ENCODE results near the gene RNASE11. TPM values are rescaled to one million over a fixed set of nuclear protein-coding genes. Genes with fewer than 3 reads are reported as not detected.

RNASE11 gene
- total and polyA plus RNA-seq, 2 donors (not counting 3 experiments of a cell fraction or from before 2014, with no cell fraction given) = not detected

DNA sequence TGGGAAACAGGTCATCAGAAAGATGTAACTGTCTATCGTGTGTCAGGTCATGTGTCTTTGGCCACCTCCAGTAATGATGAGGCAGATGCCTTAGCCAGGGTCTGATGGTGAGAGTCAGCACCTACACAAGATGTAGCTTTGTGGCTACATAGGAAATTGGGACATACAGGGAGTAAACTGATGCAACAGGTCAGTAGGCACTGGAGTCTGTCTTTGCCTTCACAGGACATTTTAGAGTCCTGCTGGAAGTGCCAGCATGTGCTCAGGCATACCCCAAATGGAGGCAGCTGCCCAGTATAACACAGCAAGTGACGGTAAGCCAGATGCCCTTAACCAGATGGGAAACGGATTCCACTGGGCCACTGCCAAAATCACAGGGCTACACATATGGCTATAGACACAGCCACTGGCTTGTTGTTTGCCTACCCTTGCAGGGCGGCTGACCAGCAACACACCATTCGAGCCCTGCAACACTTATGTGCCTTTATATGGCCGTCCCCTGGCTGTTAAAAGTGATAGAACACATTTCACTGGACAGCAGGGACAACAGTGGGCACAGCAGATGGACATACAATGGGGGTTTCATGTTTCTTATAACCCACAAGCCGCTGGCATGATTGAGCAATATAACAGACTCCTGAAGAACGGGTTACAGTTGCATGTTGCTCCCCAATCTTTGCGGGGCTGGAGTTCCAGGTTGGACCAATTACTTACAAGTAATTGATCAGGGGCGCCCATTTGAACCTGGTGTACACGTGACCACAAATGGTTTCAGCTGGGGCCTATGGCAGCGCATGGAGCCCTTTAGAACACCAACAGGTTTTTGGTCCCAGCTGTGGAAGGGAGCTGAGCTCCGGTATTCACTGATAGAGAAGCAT is 16.3 kb upstream of the RNASE11 start:
- Histone ChIP-seq H3K9me1 (replicated peaks; ENCODE audit: control insufficient read depth, extremely low read depth, insufficient read depth, low read length) (no peaks in the 10 kb centered on the region), H3K4me1 (ENCODE audit: control insufficient read depth, extremely low read depth, insufficient read depth, low read length) (no peaks in the 10 kb centered on the region), H3K4me2 (ENCODE audit: insufficient read depth, low read length) (no peak overlapping the region), H2AFZ (ENCODE audit: low read depth, low read length) (no peak overlapping the region), H3K27ac (ENCODE audit: insufficient read depth, low read depth, low read length) (no peak overlapping the region), H4K20me1 (replicated peaks; ENCODE audit: control insufficient read depth, extremely low read depth, insufficient read depth, low read length) (no peaks in the 10 kb centered on the region), H3K9ac (replicated peaks; ENCODE audit: extremely low read depth, insufficient read depth, low read length) (no peak overlapping the region), H3K79me2 (ENCODE audit: control insufficient read depth, insufficient read depth, low read length) (no peaks in the 10 kb centered on the region), H3K9me3 (replicated peaks; ENCODE audit: control insufficient read depth, insufficient read depth, low read length) (no peaks in the 10 kb centered on the region), H3K36me3 (ENCODE audit: control insufficient read depth in 2 of 2, extremely low read depth in 1 of 2, insufficient read depth in 2 of 2, low read length in 2 of 2) (no peaks in the 10 kb centered on the region), H3K4me3 (replicated peaks in 1 of 3; ENCODE audit: insufficient read depth in 1 of 3, low read depth in 1 of 3, low read length in 3 of 3) (no peak overlapping the region), H3K27me3 (ENCODE audit: control insufficient read depth in 2 of 2, insufficient read depth in 2 of 2, low read length in 2 of 2) (no peaks in the 10 kb centered on the region)
- TF ChIP-seq POLR2A (IDR thresholded peaks at IDR 0.05; ENCODE audit: low read depth, low read length) (no peak), MYC (IDR thresholded peaks at IDR 0.05; ENCODE audit: low read depth, low read length) (no peak), GATA2 (IDR thresholded peaks at IDR 0.05; ENCODE audit: insufficient read depth, insufficient read length, low read depth, low read length) (no peak), POLR2AphosphoS5 (IDR thresholded peaks at IDR 0.05; ENCODE audit: insufficient read depth, low read depth, low read length) (no peak), EZH2 (IDR thresholded peaks at IDR 0.05; ENCODE audit: borderline replicate concordance, low read depth, low read length, severe bottlenecking) (no peak)
- TF ChIP-seq, protein P1, sequence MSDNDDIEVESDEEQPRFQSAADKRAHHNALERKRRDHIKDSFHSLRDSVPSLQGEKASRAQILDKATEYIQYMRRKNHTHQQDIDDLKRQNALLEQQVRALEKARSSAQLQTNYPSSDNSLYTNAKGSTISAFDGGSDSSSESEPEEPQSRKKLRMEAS (IDR thresholded peaks at IDR 0.05; ENCODE audit: insufficient read depth, insufficient read length) = no peak
- TF ChIP-seq, protein P2, sequence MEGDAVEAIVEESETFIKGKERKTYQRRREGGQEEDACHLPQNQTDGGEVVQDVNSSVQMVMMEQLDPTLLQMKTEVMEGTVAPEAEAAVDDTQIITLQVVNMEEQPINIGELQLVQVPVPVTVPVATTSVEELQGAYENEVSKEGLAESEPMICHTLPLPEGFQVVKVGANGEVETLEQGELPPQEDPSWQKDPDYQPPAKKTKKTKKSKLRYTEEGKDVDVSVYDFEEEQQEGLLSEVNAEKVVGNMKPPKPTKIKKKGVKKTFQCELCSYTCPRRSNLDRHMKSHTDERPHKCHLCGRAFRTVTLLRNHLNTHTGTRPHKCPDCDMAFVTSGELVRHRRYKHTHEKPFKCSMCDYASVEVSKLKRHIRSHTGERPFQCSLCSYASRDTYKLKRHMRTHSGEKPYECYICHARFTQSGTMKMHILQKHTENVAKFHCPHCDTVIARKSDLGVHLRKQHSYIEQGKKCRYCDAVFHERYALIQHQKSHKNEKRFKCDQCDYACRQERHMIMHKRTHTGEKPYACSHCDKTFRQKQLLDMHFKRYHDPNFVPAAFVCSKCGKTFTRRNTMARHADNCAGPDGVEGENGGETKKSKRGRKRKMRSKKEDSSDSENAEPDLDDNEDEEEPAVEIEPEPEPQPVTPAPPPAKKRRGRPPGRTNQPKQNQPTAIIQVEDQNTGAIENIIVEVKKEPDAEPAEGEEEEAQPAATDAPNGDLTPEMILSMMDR (IDR thresholded peaks at IDR 0.05; ENCODE audit: extremely low read depth in 1 of 2, insufficient read depth in 1 of 2, low read depth in 1 of 2, low read length in 2 of 2) = no peak
- intact Hi-C loops (cut with micrococcal nuclease) = no loop called here
- ChIA-PET POLR2A (no interaction called here), CTCF (interaction anchor here (0.8 to 8.7 kb wide), 4 partner anchors 86 to 276 kb away, joined by 3 to 110 read pairs (median 43); partner anchors contain the start of genes PIP4P1 and TEP1)
- no peak for DNase-seq (ENCODE audit: low read depth, low spot score)
- FAIRE-seq = no peak
- no TSS peak for BruUV-seq (replicated peaks)
- dilution Hi-C loops (cut with MboI; ENCODE audit: extremely low pct_ligation_motif_present, low sequenced_read_pairs) = no loop called here
